Left ventricle myocardium inferior (tissue), 1 donor: ENCODE results near the gene FAM8A1. TPM values are rescaled to one million over a fixed set of nuclear protein-coding genes. Genes with fewer than 3 reads are reported as not detected.

Experiments used
- DNase-seq: peaks from one replicate; pipeline ENCODE4 v3.0.0-alpha.2; 2020
- H3K27ac ChIP-seq: fragments of 200-600 bp; replicated peaks from 2 replicates; pipeline ENCODE4 v1.8.0; 2021
- H3K27me3 ChIP-seq: fragments of 200-600 bp; 2 replicates; pipeline ENCODE4 v1.8.0; 2021; ENCODE audit warnings: low read depth
- H3K36me3 ChIP-seq: fragments of 200-600 bp; 2 replicates; pipeline ENCODE4 v1.8.0; 2021
- H3K4me1 ChIP-seq: fragments of 200-600 bp; 2 replicates; pipeline ENCODE4 v1.8.0; 2021
- H3K4me3 ChIP-seq: fragments of 200-600 bp; 2 replicates; pipeline ENCODE4 v1.8.0; 2021; ENCODE audit warnings: mild to moderate bottlenecking, moderate library complexity
- H3K9me3 ChIP-seq: fragments of 200-600 bp; replicated peaks from 2 replicates; pipeline ENCODE4 v1.8.0; 2021
- CTCF ChIP-seq: fragments of 200-600 bp; IDR thresholded peaks from 2 replicates; pipeline ENCODE4 v1.8.0; 2021; ENCODE audit warnings: antibody characterized with exemption, mild to moderate bottlenecking, borderline replicate concordance
- intact Hi-C: fragments of 100-400 bp; cut with micrococcal nuclease; formaldehyde crosslinking; loops from one replicate; pipeline ENCODE4 v1.11.0; 2022
- total RNA-seq: library from RNA; stranded (reverse); fragmentation: NEBNext Ultra II Directional; extraction: Animal tissue kit (Norgen Biotek cat#: 25700); gene quantifications from one replicate; pipeline ENCODE4 v1.2.1, GENCODE V29; 2021
- donor health status: DM: no; HTN: yes; CAD: no; lungs with severe emphysema.

The FAM8A1 gene
- total RNA-seq, 1 donor from 2014 or later = 17.2 TPM

- Histone ChIP-seq H3K9me3 (no peaks in the 10 kb centered on the region), H3K27ac (no peak overlapping the region), H3K4me3 (no peak overlapping the region), H3K4me1 (no peaks in the 10 kb centered on the region), H3K36me3 (no peaks in the 10 kb centered on the region), H3K27me3 (no peaks in the 10 kb centered on the region)
- intact Hi-C loops = no loop called here
- no peak for DNase-seq
- no peak for TF ChIP-seq CTCF
Observed at GRCh38 chr6:17591287-17591686, 8.8 kb upstream of the FAM8A1 start.

- intact Hi-C loops = no loop called here
- H3K27me3 ChIP-seq = no peaks in the 10 kb centered on the region
- TF ChIP-seq CTCF = no peak
- no peaks in the 10 kb centered on the region for H3K9me3 ChIP-seq
- H3K4me3 ChIP-seq = no peak overlapping the region
- H3K27ac ChIP-seq = no peak overlapping the region
- DNase-seq = no peak
- H3K4me1 ChIP-seq = no peaks in the 10 kb centered on the region
- H3K36me3 ChIP-seq = no peaks in the 10 kb centered on the region
Observed at GRCh38 chr6:17593246-17593645, 6.9 kb upstream of the FAM8A1 start.

GRCh38 chr6:17596085-17596484 is 4.0 kb upstream of the FAM8A1 start:
- H3K36me3 ChIP-seq = no peaks in the 10 kb centered on the region
- H3K4me3 ChIP-seq = no peak overlapping the region
- no peak for TF ChIP-seq CTCF
- no peaks in the 10 kb centered on the region for H3K27me3 ChIP-seq
- H3K4me1 ChIP-seq = peaks cover 16% of the 10 kb centered on the region
- no peak for DNase-seq
- no peak overlapping the region for H3K27ac ChIP-seq
- no peaks in the 10 kb centered on the region for H3K9me3 ChIP-seq
- intact Hi-C loops = no loop called here

- H3K4me1 ChIP-seq = peaks cover 30% of the 10 kb centered on the region
- DNase-seq = peak; percentile 58
- H3K27me3 ChIP-seq = no peaks in the 10 kb centered on the region
- no peak for TF ChIP-seq CTCF
- H3K27ac ChIP-seq = peak overlapping the region; percentile 95
- intact Hi-C loops = no loop called here
- H3K4me3 ChIP-seq = peak overlapping the region; percentile 94
- H3K9me3 ChIP-seq = no peaks in the 10 kb centered on the region
- peaks cover 30% of the 10 kb centered on the region for H3K36me3 ChIP-seq
Observed at GRCh38 chr6:17600527-17601385, 654 bp downstream of the FAM8A1 start.

GRCh38 chr6:17601386-17601703 is 1.2 kb downstream of the FAM8A1 start:
- intact Hi-C loops = no loop called here
- Histone ChIP-seq H3K27me3 (no peaks in the 10 kb centered on the region), H3K27ac (peak overlapping the region; percentile 95), H3K4me3 (peak overlapping the region; percentile 94), H3K4me1 (peaks cover 30% of the 10 kb centered on the region), H3K9me3 (no peaks in the 10 kb centered on the region), H3K36me3 (peaks cover 36% of the 10 kb centered on the region)
- no peak for TF ChIP-seq CTCF
- no peak for DNase-seq
